HG03439 (cell line): ENCODE measurements around the gene IL32.

ENCODE experiments used
- ATAC-seq: cut with Tn5 transposase; IDR thresholded peaks from one replicate; pipeline ENCODE4 v1.9.1; 2021; ENCODE audit warnings: mild to moderate bottlenecking, moderate library complexity; ENCODE audit not compliant: unreplicated experiment

IL32 gene

DNA sequence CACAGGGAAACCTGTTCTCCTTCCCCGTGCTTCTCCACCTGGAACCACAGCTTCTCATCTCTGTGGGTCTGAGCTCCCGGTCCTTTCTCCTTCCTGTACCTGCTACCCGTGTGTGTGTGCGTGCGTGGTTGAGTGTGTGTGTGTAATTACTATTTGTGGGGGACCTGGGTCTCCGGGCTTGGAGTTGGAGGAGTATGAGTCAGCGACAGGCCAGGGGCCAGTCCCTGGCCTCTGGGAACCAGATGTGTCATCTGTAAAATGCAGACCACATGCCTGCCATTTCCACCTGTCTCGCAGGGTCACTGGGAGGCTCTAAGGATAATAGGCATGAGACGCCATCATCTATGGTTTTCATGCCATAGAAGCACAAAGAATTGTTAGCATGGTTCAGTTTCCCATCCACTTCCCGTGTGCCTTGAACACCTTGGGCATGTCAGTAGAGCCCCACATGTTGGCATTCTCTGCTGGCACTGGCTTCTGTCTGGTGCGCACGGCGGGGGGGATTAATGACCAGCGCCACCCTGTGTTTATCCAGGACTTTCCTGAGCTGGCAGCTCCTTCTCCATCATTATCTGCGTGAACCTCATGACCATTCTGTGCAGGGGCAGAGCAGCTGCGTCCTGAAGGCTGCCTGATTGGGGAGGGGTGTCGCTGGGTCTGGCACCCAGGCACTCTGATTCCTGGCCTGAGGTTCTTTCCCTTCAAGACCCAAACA lies 48.5 kb downstream of the IL32 start:
- no peak for ATAC-seq

DNA sequence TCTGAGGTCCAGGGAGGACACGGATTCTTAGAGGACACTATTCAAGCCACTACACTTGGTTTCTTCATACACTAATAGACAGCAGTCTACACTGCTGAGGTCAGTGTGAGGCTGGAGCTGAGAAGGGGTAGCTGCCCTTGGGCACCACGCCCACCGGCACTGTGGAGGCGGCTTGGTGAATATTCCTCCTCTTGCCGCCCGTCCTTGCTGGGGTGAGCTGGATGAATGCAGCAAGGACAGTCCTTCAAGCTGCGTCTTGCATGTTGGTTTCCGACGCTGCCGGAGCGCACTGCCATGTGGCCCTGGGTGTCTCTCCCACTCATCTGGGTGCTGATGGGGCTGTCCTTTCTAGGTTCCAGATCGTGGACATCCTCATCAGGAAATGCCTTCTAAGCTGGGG lies 49.6 kb downstream of the IL32 start:
- ATAC-seq, result no peak

DNA sequence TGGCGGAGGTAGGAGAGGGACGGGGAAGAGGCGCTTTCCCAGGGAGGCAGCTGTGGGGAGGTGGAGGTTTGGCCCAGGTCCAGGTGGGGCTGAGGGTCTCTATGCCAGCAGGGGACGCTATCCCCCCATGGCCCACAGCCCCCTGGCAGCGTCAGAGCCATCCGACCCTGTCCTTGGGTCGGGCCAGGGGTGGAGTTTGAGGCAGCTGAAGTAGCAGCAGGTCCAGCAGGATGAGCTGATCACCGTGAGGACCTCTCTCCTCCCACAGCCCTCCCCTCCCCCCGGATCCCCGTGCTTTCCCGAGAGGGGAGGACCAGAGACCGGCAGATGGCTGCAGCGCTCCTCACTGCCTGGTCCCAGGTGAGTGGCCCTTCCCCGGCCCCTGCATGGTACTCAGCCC lies 50.1 kb downstream of the IL32 start:
- ATAC-seq, result no peak

DNA sequence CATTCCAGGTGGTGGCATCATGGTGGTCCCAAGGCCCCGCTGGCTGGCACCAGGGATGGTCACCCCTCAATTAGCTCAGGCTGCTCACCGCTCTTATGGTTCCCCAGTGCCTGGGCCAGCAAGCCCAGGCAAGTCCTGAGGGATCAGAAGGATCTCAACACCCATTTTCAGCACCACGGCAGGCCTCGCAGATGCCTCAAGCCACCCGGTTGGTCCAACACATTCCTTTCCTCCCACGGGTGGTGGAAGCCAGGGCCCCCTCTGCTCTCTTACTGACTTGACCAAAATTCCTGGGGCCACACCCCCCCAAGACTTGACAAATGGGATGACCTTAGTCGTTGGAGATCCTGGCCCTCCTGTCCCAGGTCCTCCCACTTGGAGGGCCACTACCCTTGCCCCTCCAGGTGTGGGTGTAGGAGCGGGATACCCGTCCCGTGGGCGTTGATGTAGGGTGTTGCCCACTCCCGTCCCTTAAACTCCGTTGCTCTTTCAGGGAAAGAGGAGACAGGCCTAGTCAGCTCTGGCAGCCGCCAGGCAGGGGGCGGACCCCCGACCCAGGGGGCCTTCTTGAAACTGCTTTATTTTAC lies 52.9 kb downstream of the IL32 start:
- no peak for ATAC-seq

DNA sequence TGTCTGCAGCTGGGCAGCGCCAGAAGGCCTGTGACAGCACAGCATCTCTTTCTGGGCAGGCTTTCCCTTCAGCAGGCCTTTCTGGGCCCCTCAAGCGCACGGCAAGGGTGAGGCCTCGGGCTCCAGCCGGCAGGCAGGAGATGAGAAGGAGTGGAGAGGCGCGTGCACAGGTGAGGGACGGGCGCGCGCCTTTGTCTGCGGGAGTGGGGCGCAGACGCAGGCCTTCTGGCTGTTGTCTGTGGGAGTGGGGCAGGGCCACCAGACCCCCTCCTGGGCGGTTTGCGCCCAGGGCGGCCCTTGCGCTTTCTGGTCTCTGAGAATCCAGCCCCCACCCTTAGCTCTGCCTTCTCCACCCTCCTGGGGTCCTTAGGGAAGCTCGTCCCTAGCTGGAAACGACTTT lies 53.4 kb downstream of the IL32 start:
- ATAC-seq, result no peak
